Mononuclear cell (primary cell): Measurements from ENCODE around the gene PPFIBP1. TPM values are rescaled to one million over a fixed set of nuclear protein-coding genes. Genes with fewer than 3 reads are reported as not detected.

ENCODE experiments used
- H3K27me3 ChIP-seq: 2 replicates; pipeline ENCODE4 v1.6.0; 2011; ENCODE audit warnings: low read length, control low read depth; ENCODE audit not compliant: insufficient read depth
- H3K4me1 ChIP-seq: 2 replicates; pipeline ENCODE4 v1.5.1; 2011; ENCODE audit warnings: mild to moderate bottlenecking, low read length, control low read depth; ENCODE audit not compliant: insufficient read depth
- H3K4me3 ChIP-seq: 2 replicates; pipeline ENCODE4 v1.5.1; 2011; ENCODE audit warnings: mild to moderate bottlenecking, low read length, moderate library complexity
- H3K9me3 ChIP-seq: 2 replicates; pipeline ENCODE4 v1.5.1; 2011; ENCODE audit warnings: low read depth, mild to moderate bottlenecking, control low read depth, low read length
- total RNA-seq: library from RNA; depleted of rRNA; stranded (reverse); fragments of >200 nt; gene quantifications from one replicate; pipeline ENCODE4 v1.2.3, GENCODE V29; 2012

Gene PPFIBP1
- total RNA-seq, 1 donor = 3.0 TPM

GRCh38 chr12:27604431-27604830 lies 80.4 kb downstream of the PPFIBP1 start:
- Histone ChIP-seq H3K27me3 (no peaks in the 10 kb centered on the region), H3K4me1 (no peaks in the 10 kb centered on the region)

GRCh38 chr12:27606986-27607385 lies 83.0 kb downstream of the PPFIBP1 start:
- Histone ChIP-seq H3K4me3 (no peak overlapping the region), H3K27me3 (no peaks in the 10 kb centered on the region), H3K4me1 (no peaks in the 10 kb centered on the region), H3K9me3 (no peaks in the 10 kb centered on the region)

More at GRCh38 chr12:27604431-27604830, 80.4 kb downstream of the PPFIBP1 start:
- H3K4me3 ChIP-seq = no peak overlapping the region
- no peaks in the 10 kb centered on the region for H3K9me3 ChIP-seq

- Histone ChIP-seq H3K4me1 (no peaks in the 10 kb centered on the region), H3K9me3 (no peaks in the 10 kb centered on the region), H3K27me3 (no peaks in the 10 kb centered on the region), H3K4me3 (no peak overlapping the region)
Observed at GRCh38 chr12:27607591-27607990, 83.6 kb downstream of the PPFIBP1 start.

- Histone ChIP-seq H3K9me3 (no peaks in the 10 kb centered on the region), H3K4me1 (no peaks in the 10 kb centered on the region), H3K4me3 (no peak overlapping the region), H3K27me3 (no peaks in the 10 kb centered on the region)
Observed at GRCh38 chr12:27608890-27609289, 84.9 kb downstream of the PPFIBP1 start.

- Histone ChIP-seq H3K27me3 (no peaks in the 10 kb centered on the region), H3K4me3 (no peak overlapping the region), H3K9me3 (no peaks in the 10 kb centered on the region), H3K4me1 (no peaks in the 10 kb centered on the region)
Observed at GRCh38 chr12:27610374-27610773, 86.4 kb downstream of the PPFIBP1 start.

GRCh38 chr12:27614386-27614785 lies 90.4 kb downstream of the PPFIBP1 start:
- H3K27me3 ChIP-seq = no peaks in the 10 kb centered on the region
- H3K4me3 ChIP-seq = no peak overlapping the region
- H3K4me1 ChIP-seq = no peaks in the 10 kb centered on the region
- no peaks in the 10 kb centered on the region for H3K9me3 ChIP-seq

GRCh38 chr12:27614866-27615265 lies 90.9 kb downstream of the PPFIBP1 start:
- H3K4me3 ChIP-seq = no peak overlapping the region
- H3K27me3 ChIP-seq = no peaks in the 10 kb centered on the region
- H3K4me1 ChIP-seq = no peaks in the 10 kb centered on the region
- no peaks in the 10 kb centered on the region for H3K9me3 ChIP-seq

- no peaks in the 10 kb centered on the region for H3K27me3 ChIP-seq
- no peaks in the 10 kb centered on the region for H3K9me3 ChIP-seq
- H3K4me3 ChIP-seq = no peak overlapping the region
- no peaks in the 10 kb centered on the region for H3K4me1 ChIP-seq
Observed at GRCh38 chr12:27615331-27615891, 91.4 kb downstream of the PPFIBP1 start.

- Histone ChIP-seq H3K4me3 (no peak overlapping the region), H3K9me3 (no peaks in the 10 kb centered on the region), H3K27me3 (no peaks in the 10 kb centered on the region), H3K4me1 (no peaks in the 10 kb centered on the region)
Observed at GRCh38 chr12:27616356-27617142, 92.5 kb downstream of the PPFIBP1 start.

- Histone ChIP-seq H3K4me1 (no peaks in the 10 kb centered on the region), H3K27me3 (no peaks in the 10 kb centered on the region), H3K9me3 (no peaks in the 10 kb centered on the region), H3K4me3 (no peak overlapping the region)
Observed at GRCh38 chr12:27618836-27619235, 94.8 kb downstream of the PPFIBP1 start.

- H3K27me3 ChIP-seq = no peaks in the 10 kb centered on the region
- H3K9me3 ChIP-seq = no peaks in the 10 kb centered on the region
- no peak overlapping the region for H3K4me3 ChIP-seq
- no peaks in the 10 kb centered on the region for H3K4me1 ChIP-seq
Observed at GRCh38 chr12:27619308-27619707, 95.3 kb downstream of the PPFIBP1 start.

GRCh38 chr12:27620121-27620520 lies 96.1 kb downstream of the PPFIBP1 start:
- Histone ChIP-seq H3K4me1 (no peaks in the 10 kb centered on the region), H3K27me3 (no peaks in the 10 kb centered on the region), H3K9me3 (no peaks in the 10 kb centered on the region), H3K4me3 (no peak overlapping the region)

- H3K27me3 ChIP-seq = no peaks in the 10 kb centered on the region
- no peak overlapping the region for H3K4me3 ChIP-seq
- H3K4me1 ChIP-seq = no peaks in the 10 kb centered on the region
- H3K9me3 ChIP-seq = no peaks in the 10 kb centered on the region
Observed at GRCh38 chr12:27622436-27623195, 98.6 kb downstream of the PPFIBP1 start.

GRCh38 chr12:27623645-27624044 lies 99.6 kb downstream of the PPFIBP1 start:
- Histone ChIP-seq H3K27me3 (no peaks in the 10 kb centered on the region), H3K4me3 (no peak overlapping the region), H3K9me3 (no peaks in the 10 kb centered on the region), H3K4me1 (no peaks in the 10 kb centered on the region)

GRCh38 chr12:27624586-27624985 lies 100.6 kb downstream of the PPFIBP1 start:
- no peaks in the 10 kb centered on the region for H3K4me1 ChIP-seq
- no peaks in the 10 kb centered on the region for H3K27me3 ChIP-seq
- H3K4me3 ChIP-seq = no peak overlapping the region
- H3K9me3 ChIP-seq = no peaks in the 10 kb centered on the region
